ENCODE data around the gene GPC1.

Gene GPC1

DNA sequence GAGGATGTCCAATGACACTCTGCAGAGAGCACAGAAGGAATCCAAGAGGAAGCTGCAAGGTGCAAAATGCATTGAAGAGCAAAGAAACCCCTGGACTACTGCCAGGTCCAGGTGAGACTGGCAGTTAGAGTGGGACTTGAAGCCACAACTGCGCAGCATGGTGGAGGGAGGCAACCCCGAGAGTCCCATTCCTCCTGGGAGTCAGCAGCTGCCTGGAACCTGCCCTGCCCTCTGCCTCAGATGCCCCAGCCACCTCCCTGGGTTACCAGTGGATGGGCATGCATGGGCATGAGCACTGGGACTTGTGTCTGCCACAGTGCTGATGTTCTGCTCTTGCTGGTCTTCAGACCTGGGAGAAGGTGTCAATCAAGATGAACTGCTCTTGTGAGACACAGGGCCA is 79.2 kb downstream of the GPC1 start:
- no peak overlapping the region for H3K4me3 ChIP-seq (ENCODE audit: low read depth in 1 of 2, low read length in 1 of 2)
- peaks cover 10 to 12% of the 10 kb centered on the region in 2 experiments for H3K4me1 ChIP-seq (ENCODE audit: control insufficient read depth in 1 of 2, insufficient read depth in 1 of 2, low read depth in 1 of 2, low read length in 1 of 2)
- peaks cover 17% of the 10 kb centered on the region for H3K36me3 ChIP-seq
- TF ChIP-seq, protein P1, sequence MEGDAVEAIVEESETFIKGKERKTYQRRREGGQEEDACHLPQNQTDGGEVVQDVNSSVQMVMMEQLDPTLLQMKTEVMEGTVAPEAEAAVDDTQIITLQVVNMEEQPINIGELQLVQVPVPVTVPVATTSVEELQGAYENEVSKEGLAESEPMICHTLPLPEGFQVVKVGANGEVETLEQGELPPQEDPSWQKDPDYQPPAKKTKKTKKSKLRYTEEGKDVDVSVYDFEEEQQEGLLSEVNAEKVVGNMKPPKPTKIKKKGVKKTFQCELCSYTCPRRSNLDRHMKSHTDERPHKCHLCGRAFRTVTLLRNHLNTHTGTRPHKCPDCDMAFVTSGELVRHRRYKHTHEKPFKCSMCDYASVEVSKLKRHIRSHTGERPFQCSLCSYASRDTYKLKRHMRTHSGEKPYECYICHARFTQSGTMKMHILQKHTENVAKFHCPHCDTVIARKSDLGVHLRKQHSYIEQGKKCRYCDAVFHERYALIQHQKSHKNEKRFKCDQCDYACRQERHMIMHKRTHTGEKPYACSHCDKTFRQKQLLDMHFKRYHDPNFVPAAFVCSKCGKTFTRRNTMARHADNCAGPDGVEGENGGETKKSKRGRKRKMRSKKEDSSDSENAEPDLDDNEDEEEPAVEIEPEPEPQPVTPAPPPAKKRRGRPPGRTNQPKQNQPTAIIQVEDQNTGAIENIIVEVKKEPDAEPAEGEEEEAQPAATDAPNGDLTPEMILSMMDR (IDR thresholded peaks at IDR 0.05) = no peak
- peak overlapping the region; percentile 30 for H3K27ac ChIP-seq
- no peaks in the 10 kb centered on the region for H3K9me3 ChIP-seq
- H3K27me3 ChIP-seq = peaks cover 6% of the 10 kb centered on the region

GRCh38 chr2:240517342-240517741 is 81.9 kb downstream of the GPC1 start:
- Histone ChIP-seq H3K4me3 (ENCODE audit: low read depth in 1 of 2, low read length in 1 of 2) (no peak overlapping the region), H3K27ac (no peak overlapping the region), H3K27me3 (peaks cover 21% of the 10 kb centered on the region), H3K36me3 (peaks cover 8% of the 10 kb centered on the region), H3K4me1 (ENCODE audit: control insufficient read depth in 1 of 2, insufficient read depth in 1 of 2, low read depth in 1 of 2, low read length in 1 of 2) (peaks cover 10 to 12% of the 10 kb centered on the region in 2 experiments), H3K9me3 (no peaks in the 10 kb centered on the region)
- TF ChIP-seq, protein P1 (IDR thresholded peaks at IDR 0.05) = no peak
